M059J (cell line): Measurements from ENCODE around the gene AGPAT1. TPM values are rescaled to one million over a fixed set of nuclear protein-coding genes. Genes with fewer than 3 reads are reported as not detected.
"Not testable (repeated sequence)": the region's sequence is repeated elsewhere in the genome, so short reads cannot be mapped to it uniquely, and the experiment has no call there.

Experiments used
- DNase-seq: peaks from one replicate; pipeline ENCODE4 v3.0.0-alpha.2; 2012; ENCODE audit warnings: low read depth
- total RNA-seq: library from RNA; depleted of rRNA; stranded (reverse); fragments of >200 nt; shearing (Covaris generic); gene quantifications from 2 replicates; pipeline ENCODE4 v1.2.3, GENCODE V29; 2014

Gene AGPAT1
- total RNA-seq, 1 experiment from 2014 or later: 120 TPM

- no peak for DNase-seq
Measured at GRCh38 chr6:32148289-32149091, 27.4 kb downstream of the AGPAT1 start.

DNA sequence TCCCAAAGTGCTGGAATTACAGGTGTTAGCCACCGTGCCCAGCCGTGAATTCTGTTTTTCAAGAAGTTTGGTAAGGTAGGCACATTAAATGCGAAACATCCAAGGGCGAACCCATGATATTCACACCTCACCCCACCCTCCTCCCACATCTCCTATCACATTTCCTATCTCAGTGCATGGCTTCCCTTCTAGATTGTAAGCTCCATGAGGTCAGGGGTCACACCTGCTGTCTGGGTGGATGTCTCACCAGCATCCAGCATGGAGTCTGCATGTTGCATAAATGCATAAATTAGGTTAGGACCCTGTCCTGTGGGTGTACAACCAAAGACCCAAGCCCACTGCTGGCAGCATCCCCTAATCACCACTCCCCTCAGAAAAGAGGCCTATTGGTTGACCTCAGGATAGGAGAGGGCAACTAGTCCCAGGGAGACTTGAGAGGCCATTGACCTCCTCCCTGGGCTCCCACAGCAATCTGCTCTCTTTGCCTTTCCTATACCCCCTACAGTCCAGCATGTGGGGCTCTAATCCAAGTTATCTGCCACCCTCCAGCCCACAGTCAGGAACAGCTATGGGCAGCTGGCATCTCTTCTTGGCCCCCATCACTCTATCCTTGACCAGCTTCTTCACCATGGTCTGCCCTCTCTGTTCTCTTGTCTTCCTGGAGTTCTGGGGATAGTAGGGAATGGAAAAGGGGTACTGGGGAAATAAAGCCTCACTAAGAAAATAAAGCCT, 28.3 kb downstream of the AGPAT1 start:
- no peak for DNase-seq

DNA sequence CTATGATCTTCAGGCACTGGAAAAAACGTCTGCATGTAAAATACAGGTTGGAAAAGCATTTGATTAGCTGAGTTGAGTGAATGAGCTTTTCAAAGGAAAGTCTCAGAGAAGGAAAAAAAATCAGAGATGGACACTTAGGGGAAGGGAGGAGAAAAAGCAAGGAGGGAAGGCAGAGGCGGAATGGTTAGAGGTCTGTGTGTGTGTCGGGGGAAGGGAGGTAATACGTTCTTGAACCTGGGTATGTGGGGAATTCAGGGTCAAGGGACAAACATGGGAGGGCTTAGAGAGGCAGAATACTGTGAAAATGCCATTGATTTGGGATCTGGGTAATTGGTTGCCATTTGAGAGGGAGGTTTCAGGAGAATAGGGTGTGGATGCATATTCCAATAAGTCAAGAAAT, 29.2 kb downstream of the AGPAT1 start:
- no peak for DNase-seq

DNA sequence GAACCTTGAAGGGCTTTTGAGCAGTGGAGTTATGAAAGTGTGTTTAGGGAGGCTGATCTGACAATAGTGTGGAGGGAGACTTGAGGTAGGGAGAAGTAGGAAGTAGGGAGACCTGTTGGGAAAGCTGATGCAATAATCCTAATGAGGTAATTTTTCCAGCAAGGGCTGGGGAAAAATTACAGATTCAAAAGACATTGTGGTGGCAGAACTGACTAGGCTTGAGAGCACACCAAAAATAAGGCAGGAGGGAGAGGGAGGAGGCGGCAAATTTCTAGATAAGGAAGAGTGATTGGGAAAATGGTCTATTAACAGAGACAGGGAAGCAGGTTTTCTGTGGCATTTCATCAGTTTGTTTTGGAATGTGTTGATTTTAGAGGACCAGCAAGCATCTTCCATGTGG, 29.6 kb downstream of the AGPAT1 start:
- DNase-seq: no peak

- DNase-seq: not testable (repeated sequence)
Measured at GRCh38 chr6:32144238-32144637, 31.6 kb downstream of the AGPAT1 start.

DNA sequence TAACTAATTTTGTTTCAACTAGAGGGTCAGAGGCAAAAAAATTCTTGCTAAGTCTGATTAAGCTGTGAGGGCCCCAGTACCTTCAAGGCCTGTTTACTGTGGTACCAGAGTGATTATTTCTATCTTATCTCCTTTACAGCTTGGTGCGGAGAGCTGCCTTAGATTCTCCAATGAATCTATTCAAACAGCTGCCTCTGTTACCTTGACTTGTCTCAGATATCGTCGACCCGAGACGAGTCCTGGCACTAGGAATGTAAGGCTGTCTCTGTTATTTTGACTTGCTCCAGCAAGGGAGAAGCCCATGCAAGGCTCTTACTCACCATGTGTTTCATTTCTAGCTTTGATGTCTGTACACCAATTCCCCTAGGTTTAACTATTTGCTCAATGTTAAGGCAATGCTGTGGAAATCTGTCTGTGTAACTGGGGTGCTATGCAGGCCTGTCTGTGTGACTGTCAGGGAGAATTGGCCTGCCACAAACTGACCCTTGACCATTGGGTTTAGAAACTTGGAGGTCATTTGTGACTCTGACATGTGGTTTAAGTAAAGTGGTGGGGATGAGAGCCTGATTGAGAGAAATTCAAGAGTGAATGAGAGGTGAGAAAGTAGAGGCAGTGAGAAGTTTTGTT, 35.4 kb downstream of the AGPAT1 start:
- DNase-seq: no peak

- no peak for DNase-seq
Measured at GRCh38 chr6:32139590-32139989, 36.3 kb downstream of the AGPAT1 start.

GRCh38 chr6:32137454-32137853, 38.4 kb downstream of the AGPAT1 start:
- no peak for DNase-seq

GRCh38 chr6:32133786-32134185, 42.1 kb downstream of the AGPAT1 start:
- peak; percentile 55 for DNase-seq

DNA sequence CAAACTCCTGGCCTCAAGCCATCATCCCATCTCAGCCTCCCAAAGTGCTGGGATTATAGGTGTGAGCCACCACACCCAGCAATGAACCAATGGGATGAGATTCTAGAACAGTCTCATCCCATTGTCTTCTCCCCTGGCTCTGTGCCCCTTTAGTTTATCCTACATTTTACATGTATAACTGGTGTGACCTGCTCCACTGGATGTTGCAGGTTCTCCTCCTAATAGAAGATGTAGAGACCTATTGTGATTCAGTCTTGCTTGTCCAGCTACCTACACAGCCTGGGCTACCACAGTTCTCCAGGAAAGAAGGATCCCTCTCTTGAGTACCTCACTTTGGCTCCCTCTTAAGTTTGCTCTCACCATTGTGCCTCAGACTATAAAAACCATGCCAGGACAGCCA, 43.8 kb downstream of the AGPAT1 start:
- DNase-seq: no peak

DNA sequence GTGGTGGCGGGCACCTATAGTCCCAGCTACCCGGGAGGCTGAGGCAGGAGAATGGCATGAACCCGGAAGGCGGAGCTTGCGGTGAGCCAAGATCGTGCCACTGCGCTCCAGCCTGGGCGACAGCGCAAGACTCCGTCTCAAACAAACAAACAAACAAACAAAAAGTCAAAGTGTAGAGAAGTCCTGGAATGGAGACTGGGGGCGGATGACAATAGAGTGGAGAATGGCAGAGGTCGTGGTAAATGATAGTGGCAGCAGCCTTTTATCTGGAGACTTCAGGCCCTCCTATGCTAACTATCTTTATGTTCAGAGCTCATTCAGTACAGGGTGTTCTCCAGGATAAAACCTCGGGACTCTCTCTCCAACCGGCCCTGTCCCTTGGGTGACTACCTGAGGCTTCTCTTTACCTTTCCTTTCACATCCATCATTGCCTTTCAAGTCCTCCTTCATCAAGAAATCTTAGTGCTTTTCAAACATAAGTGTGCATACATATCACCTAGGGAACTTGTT, 44.4 kb downstream of the AGPAT1 start:
- no peak for DNase-seq

DNA sequence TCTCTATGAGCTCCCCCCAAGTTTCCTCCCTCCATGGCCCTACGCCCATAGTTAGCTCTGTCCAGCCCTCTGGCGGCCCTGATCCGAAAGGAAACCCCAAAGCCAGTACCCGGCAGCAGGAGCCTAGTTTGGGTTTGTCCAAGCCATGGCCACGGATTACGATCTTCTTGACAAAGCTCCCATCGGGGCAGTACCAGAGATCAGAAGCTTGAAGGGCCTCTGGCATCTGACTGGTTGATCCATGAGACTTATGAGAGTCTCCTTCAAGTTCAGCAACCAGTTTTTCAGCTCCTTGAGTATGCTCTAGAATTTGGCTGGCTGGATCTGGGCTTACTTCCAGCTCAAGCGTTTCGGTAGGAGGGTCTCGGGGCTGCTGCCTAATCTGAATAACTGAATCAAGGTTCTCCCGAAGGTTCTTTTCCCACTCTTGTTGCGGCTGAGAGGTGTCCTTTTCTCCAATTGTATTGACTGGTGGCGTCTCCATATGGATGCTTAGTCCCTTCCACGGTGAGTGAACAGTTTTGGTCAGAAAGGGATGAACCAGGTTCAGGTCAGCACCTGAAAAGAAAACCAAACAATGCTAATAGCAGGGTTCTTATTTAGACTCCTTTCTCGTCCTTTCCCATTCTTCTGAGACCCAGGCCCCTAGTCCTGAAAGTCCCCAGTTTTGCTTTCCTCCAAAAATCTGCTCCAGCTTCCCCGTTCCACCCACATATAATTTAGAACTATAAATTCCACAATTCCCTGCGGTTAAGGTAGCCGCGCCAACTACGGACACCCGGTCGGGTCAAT, 46.4 kb downstream of the AGPAT1 start:
- DNase-seq: no peak

DNA sequence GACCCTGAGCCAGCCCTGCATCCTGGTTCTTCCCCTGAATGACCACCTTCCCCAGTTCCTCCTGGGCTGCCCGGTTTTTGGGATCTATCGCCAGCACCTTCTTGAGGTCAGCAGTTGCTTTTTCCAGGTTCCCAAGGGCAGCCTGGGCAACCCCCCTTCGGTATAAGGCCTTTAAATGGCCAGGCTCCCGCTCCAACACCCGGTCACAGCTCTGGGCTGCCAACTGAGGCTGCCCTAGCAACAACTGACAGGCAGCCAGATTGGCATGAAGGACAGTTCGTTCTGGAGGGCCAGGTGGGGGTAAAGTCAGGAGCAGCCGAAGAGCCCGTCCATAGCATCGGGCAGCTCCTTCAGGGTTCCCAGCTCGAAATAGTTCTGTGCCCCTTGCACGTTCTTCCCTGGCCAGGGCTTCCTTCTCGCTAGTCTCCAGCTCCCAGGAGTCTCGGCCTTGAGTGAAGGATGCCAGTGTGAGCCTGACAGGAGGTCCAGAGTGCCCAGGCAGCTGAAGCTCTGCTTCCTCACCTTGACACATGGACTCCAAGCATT, 47.1 kb downstream of the AGPAT1 start:
- DNase-seq: no peak

DNA sequence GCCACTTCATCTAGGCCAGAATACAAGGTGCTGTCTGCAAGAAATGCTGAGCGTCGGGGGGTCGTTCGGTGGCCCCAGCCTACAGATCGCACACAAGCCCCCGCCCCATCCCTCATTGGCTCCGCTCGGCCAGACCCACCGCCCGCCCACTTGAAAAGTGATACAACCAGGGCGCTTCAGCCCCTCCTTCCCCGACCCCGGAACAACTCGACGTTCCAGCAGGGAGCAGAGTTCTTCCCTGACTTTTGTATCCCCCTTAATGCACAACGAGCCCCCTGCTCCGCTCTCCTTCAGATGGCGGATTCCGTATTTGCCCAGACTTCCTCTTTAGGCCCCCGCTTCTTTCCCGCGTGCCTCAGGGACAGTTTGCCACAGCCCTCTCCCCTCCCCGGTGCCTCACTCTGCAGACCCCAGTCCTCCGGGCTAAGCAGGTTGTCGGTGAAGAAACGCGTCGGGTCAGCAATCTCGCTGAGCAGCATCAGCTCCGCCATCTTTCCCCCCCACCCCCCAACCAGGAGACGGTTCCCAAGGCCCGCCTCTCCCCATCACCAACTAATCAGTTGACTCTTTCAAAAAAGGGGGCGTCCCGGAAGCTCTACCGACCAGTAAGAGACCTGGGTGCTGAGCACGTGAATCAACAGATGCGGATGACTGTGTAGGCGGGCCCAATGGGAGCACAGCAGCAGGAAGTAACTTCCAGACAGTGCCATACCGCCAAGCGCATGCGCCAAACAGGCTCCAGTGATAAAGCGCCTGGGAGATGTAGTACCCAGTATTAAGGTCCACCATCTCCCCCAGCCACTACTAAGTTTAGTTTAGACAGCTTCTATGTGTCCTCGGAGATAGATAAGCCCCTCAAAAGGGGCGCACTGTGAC, 47.9 kb downstream of the AGPAT1 start, which contains the start of gene ATF6B:
Gene ATF6B, minus strand, starts transcription at position 530 of the 876 bp plus-strand sequence. Its CDS starts 39 bp downstream, at position 491.
- DNase-seq: peak; percentile 100

- no peak for DNase-seq
Measured at GRCh38 chr6:32127409-32127716, 48.5 kb downstream of the AGPAT1 start.

DNA sequence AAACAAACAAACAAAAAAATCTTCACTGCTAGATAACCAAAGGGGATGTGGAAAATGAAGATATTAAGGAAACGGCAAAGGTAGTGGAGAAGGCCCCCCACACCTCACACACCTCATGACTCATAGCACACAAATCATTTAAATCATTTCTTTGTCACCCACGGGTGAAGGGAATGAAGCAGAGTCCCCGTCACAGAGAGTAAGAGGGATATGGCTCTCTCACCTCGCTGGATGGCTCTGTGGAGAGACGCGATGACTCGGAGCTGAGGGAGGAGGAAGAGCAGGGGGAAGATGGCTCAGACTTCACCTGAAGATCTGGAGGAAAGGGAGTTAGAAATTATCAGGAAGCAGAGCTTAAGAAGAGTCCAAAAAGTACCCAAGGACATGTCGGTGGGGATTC, 49.0 kb downstream of the AGPAT1 start:
- DNase-seq: no peak

DNA sequence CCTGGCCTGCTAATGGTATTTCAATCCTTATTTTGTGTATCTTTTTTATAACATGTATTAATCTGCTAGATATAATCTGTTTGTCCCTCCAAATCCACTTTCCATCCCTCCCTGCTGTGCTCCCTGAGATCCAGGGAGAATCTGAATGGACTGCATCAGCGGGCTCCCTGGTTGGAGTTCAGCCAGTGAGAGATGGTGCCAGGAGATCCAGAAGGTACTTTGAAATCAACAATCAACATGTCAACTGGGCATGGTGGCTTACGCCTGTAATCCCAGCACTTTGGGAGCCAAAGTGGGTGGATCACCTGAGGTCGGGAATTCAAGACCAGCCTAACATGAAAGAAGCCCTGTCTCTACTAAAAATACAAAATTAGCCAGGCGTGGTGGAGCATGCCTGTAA, 52.2 kb downstream of the AGPAT1 start:
- DNase-seq: no peak

DNA sequence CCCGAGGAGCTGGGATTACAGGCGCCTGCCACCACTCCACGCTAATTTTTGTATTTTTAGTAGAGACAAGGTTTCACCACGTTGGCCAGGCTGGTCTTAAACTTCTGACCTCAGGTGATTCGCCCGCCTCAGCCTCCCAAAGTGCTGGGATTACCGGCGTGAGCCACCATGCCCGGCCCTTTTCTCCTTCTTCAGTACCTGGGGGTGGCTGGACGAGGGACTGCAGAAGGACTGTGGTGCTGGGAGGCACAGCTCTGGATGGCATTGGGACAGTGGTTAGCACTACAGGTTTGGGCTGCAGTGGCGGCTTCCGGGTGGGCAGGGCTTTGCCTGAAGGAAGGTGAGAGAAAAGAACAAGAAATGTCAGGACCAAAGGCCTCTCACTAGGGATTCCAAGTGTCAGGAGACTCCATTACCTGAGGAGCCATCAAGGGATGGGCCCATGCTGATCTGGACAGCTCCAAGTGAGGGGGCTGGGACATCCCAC, 55.3 kb downstream of the AGPAT1 start:
- DNase-seq: no peak

GRCh38 chr6:32118782-32119628, 56.9 kb downstream of the AGPAT1 start:
- DNase-seq: peak; percentile 83
